ENCODE measurements around the gene PIAS4.

Gene PIAS4

DNA sequence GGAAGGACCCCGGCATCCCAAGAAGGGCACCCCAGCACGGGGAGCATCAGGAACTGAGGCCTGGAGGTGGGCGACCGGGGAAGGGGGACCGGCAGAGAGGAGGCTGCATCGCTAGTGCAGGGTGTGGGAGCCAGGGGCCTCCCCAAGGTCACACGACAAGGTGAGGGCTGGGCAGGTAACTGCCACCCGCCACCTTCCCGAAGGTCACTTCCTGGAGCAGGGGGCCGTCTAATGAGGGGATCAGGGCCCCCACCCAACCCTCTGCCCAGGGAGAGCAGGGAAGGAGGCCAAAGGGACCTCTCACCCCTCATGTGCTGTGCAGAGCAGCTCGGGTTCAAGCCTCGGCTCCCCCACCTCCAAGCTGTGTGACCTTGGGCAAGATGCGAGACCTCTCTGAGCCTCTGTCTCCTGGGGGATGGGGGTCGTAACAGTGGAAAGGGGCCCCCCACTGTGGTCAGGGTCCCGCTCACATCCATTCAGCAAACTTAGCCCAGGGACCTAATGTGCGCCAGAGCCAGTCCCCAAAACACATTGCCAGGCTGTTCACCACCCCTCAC is 53.2 kb downstream of the PIAS4 start:
- TF ChIP-seq CTCF (conservative IDR thresholded peaks at IDR 0.05; ENCODE audit: low read length), result no peak
- DNase-seq (ENCODE audit: low read depth), result no peak
- peak overlapping the region; percentile 41 for H3K4me3 ChIP-seq (ENCODE audit: low read length)

DNA sequence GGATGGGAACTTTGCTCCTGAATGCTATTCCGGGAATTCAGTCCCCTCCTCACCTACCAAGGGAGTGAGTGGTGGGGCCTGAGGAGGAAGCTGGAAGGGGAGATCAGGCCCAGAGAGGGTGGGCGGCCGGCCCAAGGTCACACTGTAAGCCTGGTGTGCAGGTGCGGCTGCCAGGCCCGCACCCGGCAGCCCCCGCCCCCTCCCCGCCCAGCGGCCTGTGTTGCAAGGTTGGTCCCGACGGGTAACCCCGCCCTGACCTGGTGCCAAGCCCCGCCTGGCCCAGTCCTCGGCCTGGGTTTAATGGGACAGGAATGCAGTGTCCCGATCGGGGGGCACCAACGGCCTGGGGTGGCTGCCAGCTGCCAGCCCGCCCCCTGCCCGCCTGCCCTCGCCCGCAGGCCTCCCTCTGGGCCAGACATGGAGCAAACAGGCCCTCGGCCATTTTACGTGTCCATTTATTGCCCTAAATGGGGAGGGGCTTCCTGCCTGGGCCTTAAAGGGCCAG is 53.7 kb downstream of the PIAS4 start:
- H3K4me3 ChIP-seq (ENCODE audit: low read length), result peak overlapping the region; percentile 41
- TF ChIP-seq CTCF (conservative IDR thresholded peaks at IDR 0.05; ENCODE audit: low read length), result no peak
- DNase-seq (ENCODE audit: low read depth), result peak; percentile 61

- no peak for TF ChIP-seq CTCF (conservative IDR thresholded peaks at IDR 0.05; ENCODE audit: low read length)
- DNase-seq (ENCODE audit: low read depth), result no peak
- peak overlapping the region; percentile 41 for H3K4me3 ChIP-seq (ENCODE audit: low read length)
Measured at GRCh38 chr19:4061683-4062418, 54.3 kb downstream of the PIAS4 start.

DNA sequence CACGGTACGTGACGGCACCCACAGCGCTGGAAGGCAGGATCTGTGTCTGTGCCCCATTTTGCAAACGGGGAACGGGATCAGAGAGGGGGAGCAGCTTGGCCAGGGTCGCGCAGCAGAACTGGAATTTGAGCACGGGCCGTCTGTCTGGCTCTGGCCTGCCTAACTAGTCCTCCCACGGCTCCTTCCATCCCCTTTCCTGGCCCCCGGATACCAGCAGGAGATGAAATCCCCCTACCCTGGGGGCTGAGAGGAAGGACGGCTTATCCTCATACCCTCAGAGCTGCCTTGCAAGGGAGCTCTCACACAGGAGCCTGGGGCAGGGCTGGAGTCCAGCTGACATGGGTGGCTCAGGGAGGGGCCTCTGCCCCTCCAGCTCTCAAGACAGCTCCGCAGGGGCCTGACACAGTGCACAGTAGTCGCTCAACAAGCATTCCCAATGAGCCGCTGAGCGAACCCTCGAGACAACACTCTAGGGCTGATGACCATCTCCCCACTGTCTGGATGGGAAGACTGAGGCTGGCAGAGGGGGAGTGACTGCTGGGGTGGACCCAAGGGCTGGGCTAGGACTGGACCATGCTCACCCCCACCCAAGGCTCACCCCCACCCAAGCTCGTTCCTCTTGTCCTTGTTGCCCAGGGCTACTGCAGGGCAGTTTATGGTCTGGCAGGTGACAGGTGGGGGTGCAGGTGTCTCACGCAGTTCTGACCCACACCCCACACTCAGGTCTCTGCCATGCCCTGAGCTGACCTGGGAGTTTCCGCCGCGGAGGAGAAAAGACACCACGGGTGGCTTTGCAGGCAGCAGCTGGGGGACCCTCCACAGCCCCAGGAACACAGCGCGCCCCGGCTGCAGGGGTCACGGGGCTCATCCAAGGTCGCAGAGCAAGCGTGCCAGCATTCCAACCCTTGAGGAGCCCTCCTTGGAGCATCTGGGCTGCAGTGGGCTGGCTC is 55.2 kb downstream of the PIAS4 start:
- H3K4me3 ChIP-seq (ENCODE audit: low read length), result peak overlapping the region; percentile 74
- TF ChIP-seq CTCF (conservative IDR thresholded peaks at IDR 0.05; ENCODE audit: low read length), result no peak
- no peak for DNase-seq (ENCODE audit: low read depth)

GRCh38 chr19:4063369-4064148 is 56.0 kb downstream of the PIAS4 start:
- peak overlapping the region; percentile 74 for H3K4me3 ChIP-seq (ENCODE audit: low read length)
- TF ChIP-seq CTCF (conservative IDR thresholded peaks at IDR 0.05; ENCODE audit: low read length), result peak; percentile 20
- DNase-seq (ENCODE audit: low read depth), result no peak

DNA sequence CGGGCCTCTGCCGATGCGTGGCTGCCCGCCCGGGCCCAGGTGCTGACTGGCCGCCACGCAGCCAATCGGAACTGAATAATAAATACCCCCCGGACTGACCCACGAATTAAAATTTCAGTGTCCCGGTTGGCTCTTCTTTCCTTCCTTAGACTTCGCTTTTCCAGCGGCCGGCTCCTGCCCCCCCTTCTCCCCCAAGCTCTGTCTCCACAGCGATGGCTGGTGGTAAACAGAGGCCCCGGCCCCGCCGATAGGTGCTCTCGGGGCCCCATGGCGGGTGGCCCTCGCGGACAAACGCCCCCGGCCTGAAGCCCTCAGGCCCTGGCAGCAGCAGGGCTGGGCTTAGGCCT is 56.6 kb downstream of the PIAS4 start:
- TF ChIP-seq CTCF (conservative IDR thresholded peaks at IDR 0.05; ENCODE audit: low read length), result no peak
- H3K4me3 ChIP-seq (ENCODE audit: low read length), result peak overlapping the region; percentile 74
- no peak for DNase-seq (ENCODE audit: low read depth)

Data from AG10803 (cell line).